Esophagus squamous epithelium (tissue), 4 donors: ENCODE measurements around the gene CLTRN.

Source experiments
- CTCF ChIP-seq, 6 experiments: fragments of 450-650 bp in 4 of 6; fragments of 200-600 bp in 2 of 6; sonication (generic) in 2 of 6; IDR thresholded peaks; one replicate each; pipeline ENCODE4 v1.5.1; 2016 to 2019; ENCODE audit warnings: antibody characterized with exemption in 6 of 6, mild to moderate bottlenecking in 4 of 6, moderate library complexity in 4 of 6
- POLR2A ChIP-seq, 4 donors: fragments of 450-650 bp; IDR thresholded peaks; one replicate each; pipeline ENCODE4 v1.6.1; 2017; ENCODE audit warnings: antibody characterized with exemption in 4 of 4, mild to moderate bottlenecking in 4 of 4, moderate library complexity in 3 of 4

GRCh38 chrX:15601932-15602331, 62.7 kb downstream of the CLTRN start:
- TF ChIP-seq CTCF (IDR thresholded peaks at IDR 0.05) (no peak), POLR2A (IDR thresholded peaks at IDR 0.05) (no peak)
